Eye (tissue), 1 donor: ENCODE data around the gene CIZ1.
"Not testable (repeated sequence)": the region's sequence is repeated elsewhere in the genome, so short reads cannot be mapped to it uniquely, and the experiment has no call there.

Experiments
- DNase-seq: peaks from one replicate; pipeline ENCODE4 v3.0.0-alpha.2; 2015

The CIZ1 gene

DNA sequence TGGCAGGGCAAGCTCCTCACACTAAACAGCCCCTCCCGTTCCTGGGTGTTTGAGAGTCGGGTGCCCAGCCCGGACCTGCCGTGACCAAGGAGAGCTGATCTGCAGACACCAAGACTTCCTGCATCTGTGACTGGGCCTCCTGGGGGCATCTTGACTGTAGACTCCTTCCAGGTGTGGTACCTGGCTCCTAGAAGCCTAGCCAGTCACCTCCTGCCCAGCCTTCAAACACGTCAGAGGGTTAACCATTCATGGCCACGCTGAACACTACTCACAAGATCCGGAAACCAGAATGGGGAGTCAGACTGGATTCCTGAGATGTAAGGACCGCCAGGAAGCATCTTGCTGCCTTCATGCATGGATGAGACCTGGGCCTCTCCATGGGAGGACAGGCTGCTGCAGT is 45.8 kb downstream of the CIZ1 start:
- DNase-seq: peak; percentile 53

DNA sequence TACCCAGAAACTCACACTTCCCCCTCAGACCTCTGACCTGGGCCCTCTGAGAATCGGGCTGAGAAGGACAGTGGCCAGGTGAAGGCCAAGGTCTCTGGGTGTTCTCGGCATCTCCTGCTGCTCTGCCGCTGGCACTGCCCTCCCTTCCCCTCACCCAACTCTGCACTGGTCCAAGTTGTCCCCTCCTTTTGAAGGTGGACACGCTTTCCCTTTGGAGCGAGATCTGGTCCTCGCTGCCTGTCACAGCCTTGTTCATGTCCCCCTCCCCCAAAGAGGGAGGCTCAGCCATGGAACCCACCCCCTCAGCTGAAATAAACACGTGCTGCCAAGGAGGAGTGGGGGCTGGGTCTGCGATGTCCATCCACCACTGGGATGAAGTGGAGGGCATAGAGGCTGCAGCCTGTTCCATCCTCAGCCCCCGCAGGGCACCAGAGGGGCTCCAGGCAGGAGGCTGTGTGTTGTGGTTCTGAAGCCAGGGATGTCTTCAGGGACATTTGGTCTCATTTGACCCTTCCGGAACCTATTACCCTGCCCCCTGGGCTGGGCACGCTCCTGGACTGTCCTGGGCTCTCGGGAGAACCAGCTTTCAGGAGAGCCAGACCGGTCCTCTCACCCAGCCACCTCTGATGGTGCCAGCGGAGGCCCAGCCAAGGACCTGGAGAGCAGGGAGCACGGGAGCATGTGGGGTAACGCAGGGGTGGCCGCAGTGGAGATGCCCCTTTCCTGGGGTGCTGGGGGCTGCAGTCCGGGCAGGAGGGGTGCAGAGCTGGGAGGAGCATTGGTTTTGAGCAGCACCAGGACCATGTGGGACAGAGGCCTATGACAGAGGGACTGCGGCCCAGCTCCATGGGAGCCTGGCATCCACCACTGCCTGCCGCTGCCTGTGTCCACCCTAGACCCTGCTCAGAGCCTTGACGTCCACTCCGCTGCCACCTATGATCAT is 46.9 kb downstream of the CIZ1 start:
- no peak for DNase-seq

DNA sequence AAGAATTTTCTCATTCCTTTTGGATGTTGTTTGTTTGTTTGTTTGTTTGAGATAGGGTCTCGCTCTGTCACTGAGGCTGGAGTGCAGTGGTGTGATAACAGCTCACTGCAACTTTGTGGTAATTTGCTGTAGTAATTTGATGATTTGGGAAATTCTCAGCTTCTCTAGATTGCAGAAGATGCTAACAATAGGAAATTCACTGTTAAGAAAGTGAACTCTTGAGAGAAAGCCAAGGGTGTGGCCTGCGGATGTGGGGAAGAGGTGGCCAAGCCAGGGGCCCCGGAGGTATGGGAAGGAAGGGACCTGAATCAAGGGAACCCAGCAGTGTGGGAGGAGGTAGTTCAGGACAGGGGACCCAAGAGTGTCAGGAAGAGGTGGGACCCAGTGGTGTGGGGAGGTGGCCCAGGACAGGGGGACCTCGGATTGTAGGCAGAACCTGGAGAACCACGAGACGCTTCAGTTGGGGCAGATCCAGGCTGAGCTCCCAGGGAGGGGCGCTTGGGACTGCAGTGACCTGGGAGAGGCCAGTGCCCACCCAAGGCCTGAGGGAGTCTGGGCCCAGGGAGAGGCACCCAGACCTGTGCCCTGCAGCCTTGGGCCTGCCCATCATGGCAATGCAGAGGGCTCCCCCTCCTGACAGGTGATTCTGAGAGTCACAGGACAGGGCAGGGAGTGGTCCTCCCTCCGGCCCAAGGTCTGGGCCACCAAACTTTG is 47.7 kb downstream of the CIZ1 start:
- no peak for DNase-seq

DNA sequence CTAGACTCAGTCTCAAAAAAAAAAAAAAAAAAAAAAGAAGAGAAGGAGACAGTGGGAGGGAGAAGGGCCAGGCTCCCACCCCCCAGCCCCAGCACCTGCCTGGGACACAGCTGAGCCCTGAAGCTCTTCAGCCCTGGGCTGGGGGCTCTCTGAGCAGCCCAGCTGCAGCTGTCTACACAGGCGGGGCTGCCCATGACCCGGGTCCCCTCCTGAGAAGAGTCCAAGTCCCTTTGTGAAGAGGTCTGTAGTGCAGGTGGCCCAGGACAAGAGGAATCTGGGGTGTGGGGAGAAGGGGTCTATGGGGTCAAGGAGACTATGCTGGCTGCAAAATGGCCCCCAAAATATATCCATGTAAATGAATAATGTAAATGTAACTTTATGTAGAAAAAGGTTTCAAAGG is 48.8 kb downstream of the CIZ1 start:
- no peak for DNase-seq

DNA sequence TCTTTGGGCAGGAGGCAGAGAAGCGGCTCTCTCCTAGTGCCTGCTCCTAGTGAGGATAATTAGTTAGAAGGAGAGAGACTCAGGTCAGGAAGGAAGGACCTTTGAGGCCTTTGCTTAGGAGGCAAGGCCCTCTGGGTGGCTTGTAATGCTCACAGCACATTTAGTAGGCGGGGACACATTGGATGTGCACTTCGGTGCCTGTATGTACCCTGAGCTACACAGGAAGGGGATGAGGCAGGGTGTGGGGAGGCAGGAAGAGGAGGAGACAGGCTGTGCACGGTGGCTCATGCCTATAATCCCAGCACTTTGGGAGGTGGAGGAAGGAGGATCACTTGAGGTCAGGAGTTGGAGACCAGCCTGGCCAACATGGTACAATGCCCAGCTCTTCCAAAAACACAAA is 49.3 kb downstream of the CIZ1 start:
- no peak for DNase-seq

DNA sequence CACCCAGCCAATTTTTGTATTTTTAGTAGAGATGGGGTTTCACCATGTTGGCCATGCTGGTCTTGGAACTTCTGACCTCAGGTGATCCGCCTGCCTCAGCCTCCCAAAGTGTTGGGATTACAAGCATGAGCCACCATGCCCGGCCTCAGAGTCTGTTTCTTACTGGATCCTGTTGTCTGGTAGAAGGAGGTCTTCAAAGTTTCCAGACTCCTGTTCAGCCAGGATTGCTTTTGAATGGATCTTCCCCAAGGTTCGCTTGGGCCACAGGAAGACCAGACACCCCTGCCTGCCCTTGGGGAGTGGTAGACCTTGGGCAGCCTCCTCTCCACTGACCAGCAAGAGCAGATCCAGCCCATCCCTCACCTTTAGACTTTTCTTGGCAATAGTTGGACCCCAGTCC is 49.8 kb downstream of the CIZ1 start:
- DNase-seq: no peak

DNA sequence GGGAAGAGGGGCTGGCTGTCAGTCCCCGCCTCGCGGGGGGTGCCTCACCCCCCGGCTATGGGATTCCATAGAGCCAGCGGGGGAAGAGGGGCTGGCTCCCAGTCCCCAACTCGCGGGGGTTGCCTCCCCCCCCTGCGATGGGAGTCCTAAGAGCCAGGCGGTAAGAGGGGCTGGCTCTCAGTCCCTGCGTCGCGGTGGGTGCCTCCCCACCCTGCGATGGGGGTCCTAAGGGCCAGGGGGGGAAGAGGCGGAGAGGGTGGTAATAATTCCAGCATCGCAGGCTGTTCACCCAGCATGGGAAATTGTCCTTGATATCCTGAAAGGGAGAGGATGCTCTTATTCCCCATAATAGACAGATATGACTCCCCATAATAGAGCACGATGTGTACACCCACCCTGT is 51.8 kb downstream of the CIZ1 start:
- no peak for DNase-seq

DNA sequence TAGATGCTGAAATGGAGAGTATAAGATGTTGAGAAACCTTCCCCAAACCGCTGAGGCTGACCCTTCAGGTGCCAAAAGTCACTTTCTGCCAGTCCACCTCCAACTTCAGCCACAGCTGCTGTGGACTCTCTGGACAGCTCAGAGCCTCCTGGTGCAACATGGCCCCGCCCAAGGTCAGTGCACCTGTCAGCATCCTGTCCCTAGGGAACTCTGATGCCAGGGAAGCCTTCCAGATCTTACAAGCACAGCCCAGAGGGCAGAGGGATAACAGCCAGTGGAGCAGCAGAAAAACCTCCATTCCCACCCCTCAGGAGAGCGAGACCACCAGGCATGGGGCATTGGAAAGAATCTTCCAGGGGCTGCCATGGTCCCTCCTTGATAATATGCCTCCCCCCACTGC is 53.4 kb downstream of the CIZ1 start:
- DNase-seq: no peak

DNA sequence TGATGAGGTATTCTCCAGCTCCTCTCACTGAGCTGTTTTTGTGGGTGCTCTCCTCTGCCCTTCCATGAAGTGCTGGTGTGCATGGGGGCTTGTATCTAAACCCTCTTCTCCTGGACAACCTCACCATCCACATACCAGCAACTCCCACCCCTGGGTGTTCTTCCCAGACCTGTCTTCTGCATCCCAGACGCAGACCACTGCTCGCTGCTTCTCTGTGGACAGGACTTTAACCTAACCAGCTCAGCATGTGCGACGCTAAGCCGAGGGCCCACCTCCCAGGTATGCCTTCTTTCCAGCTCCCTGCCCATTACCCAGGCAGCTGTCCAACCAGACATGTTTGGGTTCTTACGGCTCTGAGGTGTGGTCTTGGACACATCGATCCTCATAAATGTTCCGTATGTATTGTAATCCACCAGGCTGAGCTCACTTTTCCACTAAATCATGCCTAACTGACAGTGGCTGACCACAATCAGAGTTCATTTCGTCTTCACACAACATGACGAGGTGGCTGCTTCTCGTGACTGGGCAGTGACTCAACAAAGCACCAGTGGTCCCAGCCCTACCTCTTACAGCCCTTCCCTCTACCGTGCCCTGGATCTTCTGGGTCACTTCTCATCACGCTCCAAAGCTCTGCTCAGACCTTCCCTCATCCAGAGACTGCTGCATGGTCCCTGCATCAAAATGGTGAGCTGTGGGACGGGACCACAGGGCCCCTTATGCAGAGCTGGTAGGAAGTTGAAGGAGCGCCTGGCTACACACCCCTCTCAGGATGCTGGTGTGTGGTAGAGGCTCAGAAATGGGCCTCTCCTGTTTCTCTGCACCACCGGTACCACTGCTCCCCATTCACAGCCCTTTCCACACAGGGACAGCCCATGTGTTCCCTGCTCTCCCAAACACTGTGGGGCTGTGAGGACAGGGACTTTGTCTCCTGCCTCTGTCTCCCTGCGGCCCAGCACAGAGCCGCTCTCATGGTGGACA is 54.3 kb downstream of the CIZ1 start:
- DNase-seq: peak; percentile 67

DNA sequence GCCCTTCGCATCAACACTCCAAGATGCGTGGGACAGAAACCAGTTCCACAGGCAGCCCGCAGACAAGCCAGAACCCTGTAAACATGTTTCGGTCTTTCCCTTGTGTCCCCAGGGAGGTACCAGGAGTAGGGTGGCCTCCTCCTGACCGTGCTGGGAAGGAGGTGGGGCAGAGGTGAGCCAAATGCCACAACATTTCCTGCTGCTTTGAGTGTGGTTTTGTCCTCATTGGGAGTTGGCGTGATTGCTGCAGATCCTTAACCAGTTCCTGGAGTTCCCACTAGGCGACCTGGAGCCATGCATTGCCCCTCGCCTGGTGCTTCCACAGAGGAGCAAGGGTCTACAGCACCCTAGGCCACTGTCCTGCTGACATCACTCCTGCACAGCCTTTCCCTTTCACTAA is 55.8 kb downstream of the CIZ1 start:
- not testable (repeated sequence) for DNase-seq

DNA sequence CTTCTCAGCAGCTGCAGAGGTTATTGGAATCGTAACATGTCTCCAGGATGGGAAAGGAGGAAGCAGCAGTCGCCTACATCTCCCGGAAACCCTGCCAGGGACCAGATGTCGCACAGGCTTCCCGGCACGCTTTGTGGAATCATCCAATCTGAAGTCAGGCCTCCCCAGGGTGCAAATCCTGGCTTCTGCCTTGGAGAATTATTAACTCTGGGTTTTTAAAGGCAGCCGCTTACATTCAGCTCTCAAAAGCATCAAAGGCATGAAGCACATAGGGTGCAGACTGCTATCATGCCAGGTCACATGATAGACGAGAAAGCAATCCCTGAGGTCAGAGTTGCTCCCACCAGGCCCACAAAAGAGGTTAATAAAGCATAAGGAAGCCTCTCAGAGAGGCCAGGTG is 59.2 kb downstream of the CIZ1 start:
- DNase-seq: peak; percentile 61

DNA sequence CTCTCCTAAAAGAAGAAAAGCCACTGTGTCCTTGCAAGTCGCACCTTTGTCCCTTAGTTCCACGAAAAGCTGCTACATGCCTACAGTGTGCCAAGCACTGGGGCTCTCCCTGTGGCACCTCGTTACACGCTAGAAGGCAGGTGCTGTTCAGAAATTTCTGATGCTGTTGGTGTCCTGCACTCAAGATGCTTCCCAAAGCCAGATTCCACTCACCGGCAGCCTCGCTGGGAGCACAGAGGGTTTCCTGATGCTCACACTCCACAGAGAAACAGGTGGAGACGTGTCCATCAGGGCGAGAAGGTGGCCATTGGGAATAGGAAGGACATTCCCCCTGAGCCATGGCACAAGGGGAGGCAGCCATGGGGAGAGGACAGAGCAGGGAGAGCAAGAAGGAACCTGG is 60.0 kb downstream of the CIZ1 start:
- not testable (repeated sequence) for DNase-seq

DNA sequence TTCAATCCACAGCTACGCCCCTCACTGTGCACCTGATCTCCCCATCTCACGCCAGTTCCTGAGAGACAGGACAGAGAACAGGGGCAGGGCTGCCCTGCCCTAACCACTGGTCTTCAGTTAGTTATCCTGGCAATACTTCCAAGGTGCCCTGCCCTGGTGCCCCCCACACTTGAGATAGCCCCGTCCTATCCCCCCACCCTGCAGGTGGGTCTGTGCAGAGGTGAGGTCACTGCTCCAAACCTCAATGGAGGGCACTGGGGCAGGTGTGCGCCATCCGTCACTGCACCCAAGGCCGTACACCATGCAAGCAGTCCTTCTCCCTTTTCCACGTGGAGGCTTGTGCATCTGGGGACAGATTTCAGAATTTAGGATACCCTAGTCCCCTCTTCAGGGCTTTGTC is 60.7 kb downstream of the CIZ1 start:
- DNase-seq: not testable (repeated sequence)

DNA sequence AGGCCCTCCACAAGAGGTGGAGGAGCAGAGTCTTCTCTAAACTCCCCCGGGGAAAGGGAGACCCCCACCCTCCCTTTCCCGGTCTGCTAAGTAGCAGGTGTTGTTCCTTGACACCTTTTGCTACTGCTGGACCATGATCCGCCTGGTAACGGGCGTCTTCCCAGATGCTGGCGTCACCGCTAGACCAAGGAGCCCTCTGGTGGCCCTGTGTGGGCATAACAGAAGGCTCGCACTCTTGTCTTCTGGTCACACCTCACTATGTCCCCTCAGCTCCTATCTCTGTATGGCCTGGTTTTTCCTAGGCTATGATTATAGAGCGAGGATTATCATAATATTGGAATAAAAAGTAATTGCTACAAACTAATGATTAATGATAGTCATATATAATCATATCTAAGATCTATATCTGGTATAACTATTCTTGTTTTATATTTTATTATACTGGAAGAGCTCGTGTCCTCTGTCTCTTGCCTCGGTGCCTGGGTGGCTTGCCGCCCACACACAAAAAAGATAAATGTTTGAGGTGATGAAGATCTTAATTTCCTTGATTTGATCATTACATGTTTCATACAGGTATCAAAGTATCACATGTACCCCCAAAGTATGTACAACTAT is 61.3 kb downstream of the CIZ1 start:
- not testable (repeated sequence) for DNase-seq

DNA sequence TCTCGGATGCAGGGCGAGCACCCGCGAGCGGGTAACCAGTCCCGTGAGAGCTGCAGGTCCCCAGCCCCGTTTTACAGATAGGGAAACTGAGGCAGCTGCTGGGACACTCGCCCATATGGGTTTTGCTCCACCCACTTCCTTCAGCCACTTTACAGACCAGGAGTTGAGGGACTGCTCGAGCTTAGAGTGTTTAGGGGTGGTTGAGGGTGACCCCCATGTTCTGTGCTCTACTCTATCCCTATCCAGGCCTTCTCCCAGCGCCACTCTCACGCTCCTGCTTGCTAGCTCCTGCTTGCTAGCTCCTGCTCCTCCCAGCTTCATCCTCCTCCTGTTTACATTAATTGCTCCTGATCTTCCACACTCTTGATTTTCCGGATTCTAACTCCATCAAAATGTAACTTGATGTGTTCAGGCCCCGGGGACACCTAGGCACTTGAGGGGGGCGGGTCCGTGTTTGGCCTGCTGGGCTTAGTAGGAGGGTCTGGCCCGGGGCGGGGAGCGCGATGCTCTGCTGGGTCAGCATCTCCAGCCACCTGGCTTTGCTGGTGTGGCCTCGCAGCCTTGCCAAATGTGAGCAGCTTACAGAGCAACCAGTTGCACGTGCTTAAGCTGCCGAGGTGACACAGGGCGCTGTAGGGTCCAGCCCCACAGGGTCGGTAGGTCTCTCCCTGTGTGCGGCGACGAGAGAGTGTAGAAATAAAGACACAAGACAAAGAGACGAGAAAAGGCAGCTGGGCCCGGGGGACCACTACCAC is 62.4 kb downstream of the CIZ1 start:
- DNase-seq: no peak

DNA sequence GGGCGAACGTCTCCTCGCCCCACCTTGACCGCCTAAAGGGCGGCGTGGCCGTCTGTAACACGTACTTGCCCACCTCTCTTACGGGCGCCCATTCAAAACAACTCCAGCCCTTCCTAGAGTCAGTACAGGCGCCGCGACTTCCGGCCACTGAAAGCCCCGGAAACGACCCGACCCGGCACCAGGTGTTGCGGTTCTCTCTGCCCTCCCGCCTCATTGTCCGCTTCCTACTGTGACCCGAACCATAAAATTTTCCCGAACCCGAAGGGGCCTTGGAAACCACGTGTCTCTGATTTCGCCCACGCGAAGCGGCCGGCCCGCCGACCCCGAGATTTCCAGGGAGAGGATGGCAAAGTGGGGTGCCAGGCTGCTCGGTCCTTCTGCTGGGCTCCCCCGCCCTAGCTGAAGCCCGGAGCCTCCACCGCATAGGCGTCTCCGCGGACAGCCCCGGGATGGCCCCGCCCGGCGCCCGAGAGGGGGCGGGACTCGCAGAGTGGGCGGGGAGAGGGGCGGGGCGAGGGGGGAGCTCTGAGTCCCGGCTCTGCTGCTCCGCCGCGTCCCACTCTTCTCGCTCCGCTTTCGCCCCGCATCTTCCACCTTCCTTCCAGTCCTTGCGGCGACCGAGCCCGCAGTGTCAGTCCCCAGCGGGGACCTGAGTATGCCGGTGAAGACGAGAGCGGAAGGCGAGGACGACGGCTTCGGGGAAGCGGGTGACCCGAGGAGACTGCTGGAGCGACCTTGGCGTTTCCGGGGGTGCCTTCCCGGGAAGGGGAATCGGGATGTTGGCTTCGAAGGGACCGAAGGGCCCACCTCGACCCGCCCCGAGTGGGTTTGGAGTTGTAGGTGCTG is 63.2 kb downstream of the CIZ1 start:
- DNase-seq: peak; percentile 98

DNA sequence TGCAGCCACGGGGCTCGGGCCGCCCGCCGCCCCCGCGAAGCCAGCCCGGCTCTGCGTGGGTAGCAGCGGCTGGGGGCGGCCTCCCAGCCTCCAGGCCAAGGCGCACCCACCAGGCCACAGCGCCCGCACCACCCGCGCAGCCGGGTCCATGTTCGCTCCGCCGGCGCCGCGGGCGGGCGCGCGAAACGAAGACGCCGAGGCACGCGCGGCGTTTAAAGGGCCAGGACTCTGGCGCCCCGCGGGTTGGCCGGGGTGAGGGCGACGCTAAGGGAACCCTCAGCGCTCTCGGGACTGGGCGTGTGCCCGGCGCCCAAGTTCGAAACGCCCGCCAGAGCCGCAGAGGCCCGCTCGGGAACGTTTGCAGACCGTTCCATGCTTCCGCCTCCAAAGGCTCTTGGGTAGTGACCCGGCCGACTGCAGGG is 63.8 kb downstream of the CIZ1 start, which contains the start of gene PTGES2:
Gene PTGES2 (minus strand): TSS at position 162 of the 422 bp plus-strand sequence. CDS start 12 bp downstream, at position 150.
- peak; percentile 95 for DNase-seq

DNA sequence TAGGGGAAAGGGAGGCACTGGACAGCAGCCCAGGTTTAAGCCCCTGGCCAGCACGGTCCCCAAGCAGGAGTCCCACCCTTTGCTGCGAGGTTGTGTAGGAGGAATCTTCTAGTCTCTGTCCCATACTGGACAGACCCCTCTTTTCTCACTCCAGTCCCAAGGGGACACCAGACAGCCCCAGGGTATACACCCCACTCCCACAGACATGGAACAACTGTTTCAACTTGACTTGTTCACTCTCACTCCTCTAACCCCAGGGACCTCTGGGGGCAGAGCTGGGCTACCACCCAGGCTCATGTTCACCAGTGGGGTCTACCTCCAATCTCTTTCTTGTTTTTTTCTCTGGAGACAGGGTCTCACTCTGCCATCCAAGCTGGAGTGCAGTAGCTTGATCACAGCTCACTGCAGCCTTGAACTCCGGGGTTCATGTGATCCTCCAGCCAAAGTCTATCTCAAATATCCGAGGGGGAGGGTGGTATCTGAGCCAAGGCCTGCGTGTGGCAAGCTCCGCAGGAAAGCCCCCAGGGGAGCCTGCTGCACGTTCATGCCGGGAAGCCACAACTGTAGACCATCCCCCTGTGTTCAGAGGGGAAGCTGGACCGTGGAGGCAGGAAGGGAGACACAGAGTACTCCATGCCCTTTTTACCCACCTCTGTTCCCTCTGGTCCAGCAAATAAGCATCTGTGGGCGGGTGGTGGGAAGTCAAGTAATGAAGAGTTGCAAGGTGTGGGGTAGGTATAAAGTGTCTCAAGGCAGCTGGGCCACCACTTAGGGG is 65.6 kb downstream of the CIZ1 start:
- no peak for DNase-seq

DNA sequence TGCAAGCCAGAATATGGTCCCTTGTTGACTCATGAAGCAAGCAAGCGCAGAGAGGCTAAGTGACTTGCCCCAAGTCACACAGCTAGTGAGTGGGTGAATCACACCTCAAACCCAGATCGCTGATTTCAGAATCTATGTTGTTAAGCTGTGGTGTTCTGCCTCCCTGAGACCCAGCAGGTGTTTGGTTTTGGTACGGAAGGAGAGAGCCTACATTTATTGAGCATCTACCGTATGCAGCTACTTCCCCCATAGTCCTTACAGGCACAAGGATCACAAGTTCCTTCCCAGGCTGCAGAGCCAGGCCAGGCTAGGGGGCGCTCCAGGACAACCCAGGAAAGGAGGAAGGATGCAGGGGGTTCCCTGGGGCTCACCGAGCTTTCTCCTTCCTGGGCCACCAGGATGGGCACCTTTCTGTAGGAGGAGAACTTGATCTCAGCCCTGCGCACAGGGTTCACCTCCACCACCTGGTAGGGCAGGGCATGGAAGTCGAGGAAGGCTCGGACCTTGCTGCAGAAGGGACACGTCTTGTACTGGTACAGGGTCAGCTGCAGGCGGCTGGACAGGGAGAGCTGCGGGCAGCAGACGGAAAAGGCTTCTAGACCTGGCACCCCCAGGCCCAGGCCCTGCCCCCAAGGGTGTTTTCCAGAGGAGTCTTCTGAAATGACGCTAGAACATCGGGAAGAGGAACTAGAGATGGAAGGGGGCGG is 66.3 kb downstream of the CIZ1 start:
- peak; percentile 69 for DNase-seq
